Measurements from ENCODE around the gene PLAU. TPM values are rescaled to one million over a fixed set of nuclear protein-coding genes. Genes with fewer than 3 reads are reported as not detected.

Gene PLAU
- total RNA-seq, 1 donor from 2014 or later, result 112 TPM

- no peak overlapping the region for H3K4me3 Mint-ChIP-seq (ENCODE audit: unreplicated experiment)
- H3K36me3 Mint-ChIP-seq (ENCODE audit: unreplicated experiment), result peaks cover 16% of the 10 kb centered on the region
- TF ChIP-seq CTCF (IDR thresholded peaks at IDR 0.05), result no peak
- peaks cover 26% of the 10 kb centered on the region for H3K4me1 Mint-ChIP-seq (ENCODE audit: unreplicated experiment)
- H3K9me3 Mint-ChIP-seq (ENCODE audit: unreplicated experiment), result no peaks in the 10 kb centered on the region
- no peak overlapping the region for H3K27ac Mint-ChIP-seq (ENCODE audit: unreplicated experiment)
- no peak for DNase-seq (ENCODE audit: extremely low spot score, unreplicated experiment)
- no peaks in the 10 kb centered on the region for H3K27me3 Mint-ChIP-seq (ENCODE audit: unreplicated experiment)
These were observed 45.2 kb upstream of the PLAU start for GRCh38 chr10:73865459-73866442.

GRCh38 chr10:73866621-73867020 is 44.3 kb upstream of the PLAU start:
- no peak overlapping the region for H3K4me3 Mint-ChIP-seq (ENCODE audit: unreplicated experiment)
- no peaks in the 10 kb centered on the region for H3K9me3 Mint-ChIP-seq (ENCODE audit: unreplicated experiment)
- H3K27me3 Mint-ChIP-seq (ENCODE audit: unreplicated experiment), result no peaks in the 10 kb centered on the region
- peaks cover 18% of the 10 kb centered on the region for H3K36me3 Mint-ChIP-seq (ENCODE audit: unreplicated experiment)
- no peak for DNase-seq (ENCODE audit: extremely low spot score, unreplicated experiment)
- TF ChIP-seq CTCF (IDR thresholded peaks at IDR 0.05), result no peak
- H3K4me1 Mint-ChIP-seq (ENCODE audit: unreplicated experiment), result peaks cover 28% of the 10 kb centered on the region
- H3K27ac Mint-ChIP-seq (ENCODE audit: unreplicated experiment), result no peak overlapping the region

- Mint-ChIP-seq H3K36me3 (ENCODE audit: unreplicated experiment) (peaks cover 20% of the 10 kb centered on the region), H3K4me1 (ENCODE audit: unreplicated experiment) (peaks cover 35% of the 10 kb centered on the region), H3K4me3 (ENCODE audit: unreplicated experiment) (no peak overlapping the region), H3K9me3 (ENCODE audit: unreplicated experiment) (no peaks in the 10 kb centered on the region), H3K27me3 (ENCODE audit: unreplicated experiment) (no peaks in the 10 kb centered on the region), H3K27ac (ENCODE audit: unreplicated experiment) (no peak overlapping the region)
- DNase-seq (ENCODE audit: extremely low spot score, unreplicated experiment), result no peak
- no peak for TF ChIP-seq CTCF (IDR thresholded peaks at IDR 0.05)
These were observed 43.7 kb upstream of the PLAU start for GRCh38 chr10:73867126-73867807.

- Mint-ChIP-seq H3K36me3 (ENCODE audit: unreplicated experiment) (peaks cover 20% of the 10 kb centered on the region), H3K9me3 (ENCODE audit: unreplicated experiment) (no peaks in the 10 kb centered on the region), H3K27me3 (ENCODE audit: unreplicated experiment) (no peaks in the 10 kb centered on the region), H3K4me1 (ENCODE audit: unreplicated experiment) (peaks cover 43% of the 10 kb centered on the region), H3K4me3 (ENCODE audit: unreplicated experiment) (no peak overlapping the region), H3K27ac (ENCODE audit: unreplicated experiment) (no peak overlapping the region)
- no peak for DNase-seq (ENCODE audit: extremely low spot score, unreplicated experiment)
- no peak for TF ChIP-seq CTCF (IDR thresholded peaks at IDR 0.05)
These were observed 42.9 kb upstream of the PLAU start for GRCh38 chr10:73867871-73868631.
